Fibroblast of mammary gland (primary cell): ENCODE results near the gene BGN.

Experiments
- DNase-seq: peaks from one replicate; pipeline ENCODE4 v3.0.0-alpha.2; 2010; ENCODE audit warnings: low read depth
- H3K4me3 ChIP-seq: 2 replicates; pipeline ENCODE4 v1.5.1; 2011; ENCODE audit warnings: low read depth, mild to moderate bottlenecking, low read length, moderate library complexity; ENCODE audit not compliant: control insufficient read depth
- CTCF ChIP-seq: conservative IDR thresholded peaks from 2 replicates; pipeline ENCODE4 v1.5.1; 2011; ENCODE audit warnings: low read depth, low read length, inconsistent platforms; ENCODE audit not compliant: control insufficient read depth, insufficient read depth

Gene BGN

GRCh38 chrX:153526801-153527200 lies 32.0 kb downstream of the BGN start:
- no peak overlapping the region for H3K4me3 ChIP-seq
- TF ChIP-seq CTCF = no peak
- DNase-seq = no peak

GRCh38 chrX:153527208-153527607 lies 32.4 kb downstream of the BGN start:
- no peak for DNase-seq
- TF ChIP-seq CTCF = no peak
- H3K4me3 ChIP-seq = no peak overlapping the region

GRCh38 chrX:153530411-153531129 lies 35.8 kb downstream of the BGN start:
- no peak for DNase-seq
- no peak overlapping the region for H3K4me3 ChIP-seq
- TF ChIP-seq CTCF = no peak

GRCh38 chrX:153533091-153533490 lies 38.3 kb downstream of the BGN start:
- no peak overlapping the region for H3K4me3 ChIP-seq
- DNase-seq = peak; percentile 14
- no peak for TF ChIP-seq CTCF

GRCh38 chrX:153537080-153537479 lies 42.3 kb downstream of the BGN start:
- H3K4me3 ChIP-seq = no peak overlapping the region
- no peak for DNase-seq
- TF ChIP-seq CTCF = no peak

GRCh38 chrX:153537526-153538295 lies 42.9 kb downstream of the BGN start:
- no peak for TF ChIP-seq CTCF
- no peak overlapping the region for H3K4me3 ChIP-seq
- no peak for DNase-seq
